GM04504 (cell line): ENCODE measurements around the gene DGUOK.
"Not testable (repeated sequence)": the region's sequence is repeated elsewhere in the genome, so short reads cannot be mapped to it uniquely, and the experiment has no call there.

Experiments used
- DNase-seq: peaks from one replicate; pipeline ENCODE4 v3.0.0-alpha.2; 2012; ENCODE audit warnings: low read depth

Gene DGUOK

DNA sequence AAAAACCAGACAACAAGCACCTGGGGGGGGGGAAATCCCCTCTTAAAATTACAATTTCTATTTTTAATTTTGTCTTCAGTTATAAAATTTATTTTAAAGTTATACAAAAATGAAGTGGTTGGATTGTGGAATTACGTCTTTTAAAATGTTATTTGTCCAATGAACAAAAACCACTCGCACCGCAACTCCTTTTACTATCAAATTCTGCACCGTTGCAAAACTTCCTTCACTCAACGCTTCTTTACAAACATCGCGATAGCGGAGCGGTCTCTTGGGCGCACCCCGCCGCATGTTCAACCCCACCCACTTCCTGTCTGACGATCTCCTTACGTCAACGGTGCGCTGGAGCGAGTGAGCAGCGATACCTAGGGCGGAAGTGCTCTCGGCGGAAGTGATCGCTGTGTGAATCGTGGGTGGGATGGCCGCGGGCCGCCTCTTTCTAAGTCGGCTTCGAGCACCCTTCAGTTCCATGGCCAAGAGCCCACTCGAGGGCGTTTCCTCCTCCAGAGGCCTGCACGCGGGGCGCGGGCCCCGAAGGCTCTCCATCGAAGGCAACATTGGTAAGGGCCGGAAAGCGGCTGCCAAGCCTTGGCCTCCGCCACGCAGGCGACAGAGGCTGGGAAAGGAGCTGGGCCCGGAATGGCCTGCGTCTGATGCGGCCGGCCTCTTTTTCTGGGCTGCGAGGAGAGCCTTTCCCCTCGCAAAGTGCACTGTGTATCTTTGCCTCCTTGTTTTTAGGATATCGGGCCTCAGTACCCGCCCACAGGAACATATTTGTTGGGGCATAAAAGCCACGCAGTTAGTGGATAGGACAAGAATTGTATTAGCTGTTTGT, at the start of gene DGUOK:
Gene DGUOK, plus strand, starts transcription at position 388 of the 835 bp plus-strand sequence. Its CDS starts 31 bp downstream, at position 419.
- peak; percentile 98 for DNase-seq

DNA sequence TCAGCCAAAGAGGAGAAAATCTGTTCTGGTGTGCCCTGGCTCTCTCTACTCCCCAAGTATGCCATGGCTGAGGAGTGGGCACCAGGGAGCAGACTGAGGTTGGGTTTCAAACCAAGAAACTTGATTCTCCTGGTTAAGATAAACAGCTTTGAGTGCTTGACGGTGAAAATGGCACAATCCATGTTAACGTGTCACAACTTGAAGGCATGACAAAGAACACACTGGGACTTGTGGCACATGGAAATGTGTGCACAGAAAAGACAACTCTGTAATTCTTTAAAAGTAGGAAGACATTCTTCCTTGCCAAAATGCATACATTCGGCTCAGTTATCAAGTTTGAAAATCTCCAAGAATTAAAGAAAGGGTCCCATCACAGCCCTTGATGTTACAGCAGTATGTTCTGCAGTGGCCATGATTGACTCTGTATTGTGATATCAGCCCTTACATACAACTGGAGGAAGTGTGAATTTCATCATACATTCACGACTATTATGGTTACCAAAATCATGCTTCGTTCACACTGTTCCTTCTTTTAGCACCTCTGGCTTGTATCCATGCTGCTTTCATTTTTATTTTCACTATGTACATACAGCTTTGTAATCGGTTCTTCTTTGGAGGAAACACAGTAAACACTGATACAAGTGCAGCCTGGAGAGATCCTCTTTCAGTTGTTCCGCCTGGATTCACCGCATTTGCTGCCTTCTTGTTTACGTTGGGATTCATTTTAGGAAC, 49.4 kb upstream of the DGUOK start:
- no peak for DNase-seq

DNA sequence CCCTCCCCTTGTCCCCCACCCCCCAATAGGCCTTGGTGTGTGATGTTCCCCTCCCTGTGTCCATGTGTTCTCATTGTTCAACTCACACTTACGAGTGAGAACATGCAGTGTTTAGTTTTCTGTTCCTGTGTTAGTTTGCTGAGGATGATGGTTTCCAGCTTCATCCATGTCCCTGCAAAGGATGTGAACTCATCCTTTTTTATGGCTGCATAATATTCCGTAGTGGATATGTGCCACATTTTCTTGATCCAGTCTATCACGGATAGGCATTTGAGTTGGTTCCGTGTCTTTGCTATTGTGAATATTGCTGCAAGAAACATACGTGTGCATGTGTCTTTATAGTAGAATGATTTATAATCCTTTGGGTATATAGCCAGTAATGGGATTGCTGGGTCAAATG, 48.7 kb upstream of the DGUOK start:
- not testable (repeated sequence) for DNase-seq

DNA sequence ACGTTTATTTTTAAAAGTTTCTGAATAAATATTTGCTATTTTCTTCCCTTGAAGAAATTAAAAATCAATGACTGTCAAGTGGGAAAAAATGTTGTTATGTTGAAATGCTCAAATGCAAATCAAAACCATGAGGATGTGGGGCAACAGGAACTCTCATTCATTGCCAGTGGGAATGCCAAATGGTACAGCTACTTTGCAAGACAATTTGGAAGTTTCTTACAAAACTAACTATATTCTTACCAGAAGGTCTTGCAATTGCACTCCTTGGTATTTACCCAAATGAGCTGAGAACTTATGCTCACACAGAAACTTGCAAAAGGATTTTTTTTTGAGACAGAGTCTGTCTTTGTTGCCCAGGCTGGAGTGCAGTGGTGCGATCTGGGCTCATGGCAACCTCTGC, 41.3 kb upstream of the DGUOK start:
- no peak for DNase-seq

DNA sequence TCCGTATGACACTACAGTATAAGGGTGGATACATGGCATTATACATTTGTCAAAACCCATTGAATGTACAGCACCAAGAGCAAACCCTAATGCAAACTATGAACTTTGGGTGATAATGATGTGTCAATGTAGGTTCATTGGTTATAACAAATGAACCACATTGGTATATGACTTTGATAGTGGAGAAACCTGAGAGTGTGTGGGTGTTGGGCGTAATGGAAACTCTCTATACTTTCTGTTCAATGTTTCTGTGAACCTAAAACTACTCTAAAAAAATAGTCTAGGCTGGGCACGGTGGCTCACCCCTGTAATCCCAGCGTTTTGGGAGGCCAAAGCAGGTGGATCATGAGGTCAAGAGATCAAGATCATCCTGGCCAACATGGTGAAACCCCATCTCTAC, 40.3 kb upstream of the DGUOK start:
- no peak for DNase-seq

DNA sequence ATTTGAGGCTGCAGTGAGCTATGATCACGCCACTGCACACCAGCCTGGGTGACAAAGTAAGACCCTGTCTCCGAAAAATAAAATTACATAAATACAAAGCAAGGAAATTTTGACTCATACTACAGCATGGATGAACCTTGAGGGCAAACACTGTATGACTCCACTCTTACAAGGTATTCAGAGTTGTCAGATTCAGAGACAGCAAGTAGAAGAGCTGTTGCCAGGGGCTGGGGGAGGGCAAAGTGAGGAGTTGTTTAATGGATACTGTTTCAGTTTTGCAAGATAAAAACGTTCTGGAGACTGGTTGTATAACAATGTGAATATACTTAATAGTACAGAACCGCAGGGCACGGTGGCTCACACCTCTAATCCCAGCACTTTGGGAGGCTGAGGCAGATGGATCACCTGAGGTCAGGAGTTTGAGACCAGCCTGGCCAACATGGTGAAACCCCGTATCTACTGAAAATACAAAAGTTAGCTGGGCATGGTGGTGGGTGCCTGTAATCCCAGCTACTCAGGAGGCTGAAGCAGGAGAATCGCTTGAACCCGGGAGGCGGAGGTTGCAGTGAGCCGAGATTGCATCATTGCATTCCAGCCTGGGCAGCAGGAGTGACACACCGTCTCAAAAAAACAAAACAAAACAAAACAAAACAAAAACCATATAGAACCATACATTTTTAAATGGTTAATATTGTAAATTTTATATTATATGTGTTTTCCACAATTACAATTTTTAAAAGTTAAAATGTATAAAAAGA, 38.9 kb upstream of the DGUOK start:
- not testable (repeated sequence) for DNase-seq

DNA sequence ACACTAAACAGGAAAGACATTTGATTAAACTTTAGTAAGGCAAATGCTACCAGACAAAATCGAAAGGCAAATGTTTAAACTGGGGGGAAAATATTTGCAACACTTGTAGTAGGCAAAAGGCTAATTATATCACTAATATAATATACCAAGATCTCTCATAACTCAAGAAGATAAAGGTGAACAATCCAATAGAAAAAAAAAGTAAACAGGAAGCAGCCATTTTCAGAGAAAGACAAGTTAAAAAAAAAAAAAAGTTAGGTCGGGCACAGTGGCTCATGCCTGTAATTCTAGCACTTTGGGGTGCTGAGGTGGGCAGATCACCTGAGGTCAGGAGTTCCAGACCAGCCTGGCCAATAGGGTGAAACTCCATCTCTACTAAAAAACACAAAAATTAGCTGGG, 38.3 kb upstream of the DGUOK start:
- DNase-seq = no peak

DNA sequence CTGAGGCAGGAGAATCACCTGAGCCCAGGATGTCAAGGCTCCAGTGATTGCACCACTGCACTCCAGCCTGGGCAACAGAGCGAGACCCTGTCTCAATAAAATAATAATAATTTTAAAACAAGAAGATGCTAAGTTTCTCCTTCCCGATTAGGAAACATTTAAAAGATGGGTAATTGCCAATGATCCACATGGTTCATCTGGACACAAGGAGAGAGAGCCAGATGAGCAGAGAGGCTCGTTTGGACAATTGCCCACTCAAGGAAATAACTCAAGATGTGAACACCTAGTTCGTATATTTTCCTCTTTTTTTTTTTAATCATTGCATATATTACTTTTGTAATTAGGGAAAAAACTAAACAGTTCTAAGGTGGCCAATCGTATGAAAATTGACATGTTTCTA, 37.5 kb upstream of the DGUOK start:
- no peak for DNase-seq

DNA sequence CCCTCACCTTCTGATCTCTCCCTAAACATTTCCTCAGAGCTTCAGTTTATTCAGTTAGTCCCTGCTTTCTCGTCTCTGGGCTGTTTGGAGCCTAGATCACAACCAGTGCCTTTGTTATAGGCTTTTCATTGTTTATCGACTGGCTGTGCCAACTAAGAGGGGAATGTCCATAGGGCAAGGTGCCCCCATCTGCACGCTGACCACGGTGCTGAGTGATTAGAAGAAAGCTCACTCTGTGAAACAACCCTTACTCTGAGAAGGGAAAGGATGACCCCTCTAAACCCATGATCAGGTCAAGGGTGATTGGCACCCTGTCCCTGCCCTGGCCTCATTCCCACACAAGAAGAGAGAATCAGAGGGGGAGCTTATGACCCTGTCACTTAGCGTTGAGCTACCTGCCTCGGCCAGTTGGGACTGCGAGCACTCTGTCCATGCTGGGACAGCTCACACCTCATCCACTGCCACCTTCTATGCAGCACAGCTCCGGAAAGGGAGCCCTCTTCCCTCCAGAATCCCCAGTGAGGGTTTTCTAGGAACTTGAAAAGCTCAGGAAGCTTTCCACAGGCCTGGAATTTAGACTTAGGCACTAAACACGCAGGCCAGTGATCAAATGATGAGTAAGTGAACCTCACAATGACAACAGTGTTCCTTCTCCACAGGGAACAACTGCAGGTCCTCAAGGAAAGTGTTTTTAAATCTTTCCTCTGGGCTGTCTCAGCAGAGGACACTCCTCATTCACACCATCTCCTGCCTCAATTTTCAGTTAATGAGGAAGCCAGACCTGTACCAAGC, 36.2 kb upstream of the DGUOK start:
- DNase-seq = no peak

DNA sequence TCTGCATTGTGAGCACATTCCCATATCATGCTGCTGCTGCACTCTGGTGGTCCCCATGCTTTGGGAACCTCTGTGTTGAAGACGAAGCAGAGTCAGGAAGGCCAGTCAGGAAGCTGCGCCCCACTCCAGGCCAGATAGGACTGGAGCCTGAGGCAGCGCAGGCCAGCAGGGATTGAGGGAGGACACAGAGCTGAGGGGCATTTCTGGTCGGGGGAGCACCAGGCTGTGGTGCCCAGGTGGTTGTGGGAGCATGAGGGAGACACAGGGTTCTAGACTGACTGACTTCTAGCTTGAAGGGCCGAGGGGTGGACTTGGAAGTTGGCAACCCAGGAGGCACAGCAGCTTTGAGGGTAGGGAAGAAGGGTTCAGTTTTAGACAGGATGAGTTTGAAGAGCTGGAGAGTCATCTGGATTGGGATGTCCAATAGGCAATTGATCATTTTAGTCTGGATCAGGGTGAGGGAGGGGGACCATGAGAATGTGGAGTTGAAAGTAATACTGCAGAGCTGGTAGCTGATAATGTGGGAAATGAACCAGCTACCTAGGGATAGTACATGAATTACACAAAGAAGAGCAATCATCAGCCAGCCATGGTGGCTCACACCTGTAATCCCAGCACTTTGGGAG, 35.3 kb upstream of the DGUOK start:
- no peak for DNase-seq

DNA sequence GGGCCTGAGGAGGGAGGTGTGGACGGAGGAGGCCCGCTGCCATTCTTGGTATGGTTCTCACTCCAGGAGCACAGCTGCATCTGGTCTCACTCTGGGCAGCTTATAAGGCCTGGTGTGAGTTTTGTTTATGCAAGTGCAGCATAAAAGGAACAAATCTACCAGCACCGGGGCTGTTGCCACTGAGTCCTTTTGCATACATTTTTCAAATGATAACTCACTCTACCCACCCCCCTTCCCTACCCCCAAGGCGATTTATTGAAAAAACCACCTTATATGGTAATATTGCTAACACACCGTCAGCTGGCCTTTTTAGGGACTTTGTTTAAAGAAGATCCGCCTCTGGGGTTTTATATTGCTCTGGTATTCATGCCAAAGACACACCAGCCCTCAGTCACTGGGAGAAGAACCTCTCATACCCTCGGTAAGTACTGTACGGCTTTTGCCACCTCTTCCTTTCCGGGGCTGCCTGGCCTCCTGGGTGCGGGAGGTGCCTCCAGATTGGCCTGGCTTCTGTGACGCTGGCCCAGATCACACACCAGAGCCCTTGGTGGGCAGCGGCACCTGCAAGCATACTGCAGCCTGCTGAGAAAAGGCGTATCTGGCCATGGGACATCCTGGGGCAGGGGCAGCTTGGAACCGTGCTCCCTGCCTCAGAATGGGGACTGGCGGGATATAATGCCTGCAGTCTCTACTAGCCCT, 33.9 kb upstream of the DGUOK start, which contains the start of gene ACTG2:
Gene ACTG2, plus strand, starts transcription at position 378 of the 699 bp plus-strand sequence. CDS start 8,304 bp downstream, outside the sequence.
- DNase-seq = no peak

DNA sequence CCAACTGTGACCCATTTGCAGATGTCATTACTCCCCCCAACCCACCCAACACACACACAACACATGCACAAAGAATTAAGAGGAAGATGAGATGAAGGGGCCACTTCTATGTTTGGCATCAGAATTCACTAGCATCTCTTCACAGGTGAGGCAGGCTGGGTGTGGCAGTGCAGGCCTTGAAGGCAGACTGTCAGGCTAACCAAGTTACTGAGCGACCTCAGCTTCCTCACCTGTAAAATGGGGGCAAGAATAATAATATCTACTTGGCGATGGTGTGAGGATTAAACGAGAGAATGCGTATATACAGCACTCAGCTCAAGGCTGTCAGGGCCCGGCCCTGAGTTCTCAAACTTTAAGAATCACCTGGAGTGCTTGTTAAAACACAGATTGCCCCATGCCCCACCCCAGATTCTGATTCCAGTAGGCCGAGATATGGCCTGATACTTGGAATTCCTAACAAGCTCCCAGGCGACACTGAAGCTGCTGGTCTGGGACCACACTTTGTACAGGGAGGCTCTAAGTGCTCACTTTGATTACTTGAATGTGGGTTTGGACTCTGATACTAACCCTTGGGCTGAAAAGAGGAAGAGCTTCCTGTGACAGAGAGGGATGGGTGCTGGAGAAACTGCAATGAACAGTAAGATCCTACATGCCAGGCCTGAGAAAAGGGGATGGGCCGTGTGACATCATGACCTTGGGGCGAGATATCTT, 32.8 kb upstream of the DGUOK start:
- DNase-seq = no peak

DNA sequence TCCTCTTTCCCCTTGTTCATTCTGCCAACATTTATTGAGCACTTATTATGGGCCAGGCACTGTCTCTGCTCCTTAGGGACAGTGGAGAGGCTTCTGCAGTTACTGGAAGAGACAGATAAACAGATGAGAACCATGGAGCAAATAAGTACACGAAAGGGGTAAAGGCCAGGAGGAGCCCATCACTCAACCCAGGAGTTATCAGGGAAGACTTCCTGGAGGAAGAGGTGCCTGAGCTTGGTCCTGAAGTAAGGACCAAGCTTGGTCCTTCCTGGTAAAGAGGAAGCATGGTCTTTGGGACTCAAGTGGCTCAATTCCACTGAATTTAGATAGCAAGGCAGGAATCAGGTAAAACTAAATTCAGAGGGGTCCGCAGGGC, 32.2 kb upstream of the DGUOK start:
- DNase-seq = no peak

DNA sequence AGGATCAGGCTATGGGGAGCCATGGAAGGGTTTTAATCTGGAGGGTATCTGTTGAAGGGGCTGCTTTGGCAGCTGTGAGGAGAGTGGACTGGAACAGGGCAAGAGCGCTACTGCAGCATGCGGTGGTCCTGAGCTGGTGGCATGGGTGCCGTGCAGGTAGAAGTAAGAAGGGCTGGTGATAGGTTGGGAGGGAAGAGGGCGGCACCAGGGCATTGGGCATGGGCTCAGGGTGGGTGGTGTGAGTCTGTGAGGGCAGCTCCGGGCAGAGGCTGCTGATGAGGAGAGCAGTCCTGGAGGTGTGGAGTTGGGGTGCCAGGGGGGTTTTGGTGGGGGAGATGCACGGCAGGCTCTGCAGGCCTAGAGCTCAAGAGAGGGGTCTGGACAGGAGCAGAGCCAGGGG, 31.8 kb upstream of the DGUOK start:
- DNase-seq = no peak

DNA sequence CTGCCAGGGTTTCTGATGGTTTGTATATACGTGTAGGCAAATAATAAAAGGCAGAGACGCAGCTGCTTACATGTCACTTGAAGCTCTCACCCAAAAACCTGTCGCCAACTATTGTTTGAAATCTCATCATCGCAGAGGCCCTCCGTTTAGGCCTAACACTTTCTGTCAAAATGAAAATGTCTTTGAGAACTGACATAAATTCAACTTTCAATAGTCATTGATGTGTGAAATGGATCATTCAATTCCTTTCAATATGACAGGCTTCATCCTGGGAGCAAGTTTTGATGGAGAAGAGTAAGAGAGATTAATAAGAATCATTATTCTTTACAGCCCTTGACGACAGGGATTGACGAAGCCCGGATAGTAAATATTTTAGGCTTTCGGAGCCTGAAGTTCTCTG, 31.2 kb upstream of the DGUOK start:
- DNase-seq = no peak

DNA sequence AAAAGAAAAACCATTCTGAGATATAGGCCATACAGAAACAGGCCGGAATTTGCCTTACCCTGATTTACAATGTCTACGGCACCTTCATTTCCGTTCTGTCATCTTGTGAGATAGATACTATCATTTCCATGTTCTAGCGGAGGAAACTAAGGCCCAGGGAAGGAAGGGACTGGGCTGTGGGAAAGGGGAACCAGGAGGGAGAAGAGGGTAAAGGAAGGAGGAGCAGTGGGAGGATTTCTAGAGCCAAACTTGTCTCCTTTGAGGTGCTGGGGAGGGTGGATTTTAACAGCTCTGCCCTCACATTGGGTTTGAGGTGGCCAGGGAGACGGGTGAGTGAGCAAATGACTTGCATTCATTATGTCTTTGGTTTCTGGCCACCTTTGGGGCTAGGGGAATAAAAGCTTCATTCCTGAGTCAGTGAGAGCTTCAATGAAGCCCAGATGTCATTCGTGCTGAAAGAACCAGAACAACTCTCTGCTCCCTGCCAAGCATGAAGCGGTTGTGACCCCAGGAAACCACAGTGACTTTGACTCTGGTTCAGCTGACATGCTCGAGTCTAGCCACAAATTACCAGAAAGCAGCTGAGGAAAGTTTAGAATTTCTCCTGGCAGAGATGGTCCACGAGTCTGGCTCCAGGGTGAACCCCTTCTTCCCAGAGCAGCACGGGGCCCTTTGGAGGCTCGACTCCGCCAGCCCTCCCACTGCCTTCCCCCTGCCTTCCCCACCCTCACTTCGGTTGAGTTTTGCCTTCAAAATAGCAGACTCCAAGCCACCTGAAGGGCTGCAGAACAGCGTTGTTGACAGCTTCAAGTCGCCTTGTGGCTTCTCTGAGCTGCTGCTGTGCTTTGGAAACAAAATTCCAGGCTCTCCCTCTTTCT, 30.1 kb upstream of the DGUOK start:
- DNase-seq = peak; percentile 87

DNA sequence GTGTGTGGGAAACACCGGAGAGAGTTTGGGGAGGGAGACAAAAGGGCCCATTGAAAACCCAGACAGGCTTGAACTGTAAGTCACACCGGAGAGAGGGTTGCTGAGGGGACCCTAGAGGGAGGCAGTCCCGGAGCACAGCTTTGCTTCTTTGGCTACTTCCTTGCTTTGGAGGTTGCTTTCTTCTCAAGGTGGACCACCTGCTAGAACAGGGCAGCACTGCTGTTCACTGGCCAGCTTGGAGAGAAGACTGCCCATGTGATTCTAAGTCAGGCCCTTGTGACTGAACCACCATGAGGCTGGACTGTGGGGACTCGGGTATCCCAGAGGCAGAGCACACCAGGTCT, 29.5 kb upstream of the DGUOK start:
- DNase-seq = no peak

DNA sequence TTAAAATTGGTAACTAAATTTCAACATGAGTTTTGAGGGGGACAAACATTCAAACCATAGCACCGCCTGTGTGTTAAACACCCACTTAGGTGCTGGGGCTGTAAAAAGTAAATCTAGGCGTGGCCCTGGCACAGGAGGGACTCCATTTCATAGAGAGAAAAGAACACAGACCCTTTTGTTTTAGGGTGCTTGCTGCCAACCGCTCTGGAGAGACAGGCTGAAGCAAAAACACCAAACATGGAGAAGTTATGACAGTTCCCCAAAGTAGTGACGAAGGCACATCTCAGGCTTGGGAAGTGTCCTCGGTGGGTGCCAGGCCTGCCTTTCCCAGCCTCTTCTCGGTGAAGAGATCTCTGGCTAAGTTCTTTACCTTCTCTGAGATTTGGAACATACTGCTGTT, 28.7 kb upstream of the DGUOK start:
- no peak for DNase-seq

DNA sequence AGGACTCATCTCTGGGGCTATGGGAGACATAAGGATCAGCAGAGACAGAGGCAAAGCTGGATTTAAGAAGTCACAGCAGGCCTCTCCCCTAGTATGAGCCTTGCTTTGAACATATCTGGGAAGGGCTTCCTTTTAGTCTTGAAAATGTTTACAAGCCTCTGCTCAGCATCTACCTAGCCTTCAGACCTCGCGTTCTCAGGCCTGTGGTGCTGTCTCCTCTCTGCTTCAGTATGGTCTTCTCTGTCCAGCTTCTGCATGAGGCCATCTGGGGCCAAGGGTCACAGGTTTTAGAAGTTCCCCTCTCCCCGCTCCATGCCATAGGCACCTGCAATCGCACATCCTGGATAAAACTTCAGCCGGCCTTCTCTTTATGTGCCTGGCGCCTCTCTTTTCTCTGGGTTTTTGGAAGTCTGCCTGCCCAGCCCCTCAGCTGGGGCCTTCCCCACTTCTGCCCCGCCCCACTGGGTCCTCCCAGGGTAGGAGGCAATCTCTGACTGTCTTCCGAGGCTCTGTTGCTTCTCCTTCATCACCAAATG, 26.8 kb upstream of the DGUOK start:
- DNase-seq = no peak
